SK-N-SH (cell line): ENCODE data around the gene NFAT5. TPM values are rescaled to one million over a fixed set of nuclear protein-coding genes. Genes with fewer than 3 reads are reported as not detected.

ENCODE experiments used
- TEAD4 ChIP-seq: IDR thresholded peaks from 2 replicates; pipeline ENCODE4 v1.4.0; 2012; ENCODE audit warnings: mild to moderate bottlenecking, borderline replicate concordance; ENCODE audit not compliant: insufficient read depth
- USF2 ChIP-seq: fragments of 150-350 bp; IDR thresholded peaks from 2 replicates; pipeline ENCODE4 v1.6.1; 2017; ENCODE audit warnings: antibody characterized with exemption, low read length, low read depth, borderline replicate concordance
- polyA plus RNA-seq, 3 experiments: library from polyadenylated mRNA; depleted of rRNA; stranded (reverse); fragments of >200 nt; gene quantifications; 2 replicates each; pipeline ENCODE4 v1.2.3, GENCODE V29; 2012
- small RNA-seq, 7 experiments: library from RNA; depleted of rRNA; stranded (forward); fragments of <200 nt; gene quantifications; one replicate each; pipeline ENCODE3, GENCODE V24; 2012

NFAT5 gene
- polyA plus RNA-seq, 1 of the 3 experiments (the other 2 are of a cell fraction): 7.2 TPM

- TF ChIP-seq USF2 (no peak), TEAD4 (no peak)
- TF ChIP-seq, all 33 proteins: peak for 0
Observed at GRCh38 chr16:69754143-69754468, 188.3 kb downstream of the NFAT5 start (continued).

Small RNA genes within 50 kb of the gene (small RNA-seq; reads per million reads assigned to genes)
- 0 reads per million in 7 experiments for gene MIR1538

Other genes with a start within 250 kb of the NFAT5 start
- gene PDF, start 235.4 kb upstream of the NFAT5 start, polyA plus RNA-seq (2012; rRNA removed): 21.4 and 22.0 TPM in 2 replicates
- gene COG8, start 226.4 kb upstream of the NFAT5 start, polyA plus RNA-seq (2012; rRNA removed): 30.2 and 37.2 TPM in 2 replicates
- 19.0 and 22.8 TPM in 2 replicates for gene NIP7, start 226.2 kb upstream of the NFAT5 start, polyA plus RNA-seq (2012; rRNA removed)
- gene TMED6, start 214.2 kb upstream of the NFAT5 start, polyA plus RNA-seq (2012; rRNA removed): not detected in 2 replicates
- gene TERF2, start 180.0 kb upstream of the NFAT5 start, polyA plus RNA-seq (2012; rRNA removed): 12.3 and 14.2 TPM in 2 replicates
- 64.4 and 86.1 TPM in 2 replicates for gene CYB5B, start 141.3 kb upstream of the NFAT5 start, polyA plus RNA-seq (2012; rRNA removed)
- 152 and 162 TPM in 2 replicates for gene NQO1, start 160.6 kb downstream of the NFAT5 start, polyA plus RNA-seq (2012; rRNA removed)
- gene NOB1, start 189.0 kb downstream of the NFAT5 start, polyA plus RNA-seq (2012; rRNA removed): 79.5 and 86.3 TPM in 2 replicates
- gene WWP2, start 196.4 kb downstream of the NFAT5 start, polyA plus RNA-seq (2012; rRNA removed): 9.2 and 13.3 TPM in 2 replicates